Medulla oblongata (tissue), 1 donor: ENCODE data around the gene ZNF205.
"Not testable (repeated sequence)": the region's sequence is repeated elsewhere in the genome, so short reads cannot be mapped to it uniquely, and the experiment has no call there.

ENCODE experiments used
- DNase-seq: peaks from one replicate; pipeline ENCODE4 v3.0.0-alpha.2; 2015; ENCODE audit errors: extremely low spot score

The ZNF205 gene

GRCh38 chr16:3148256-3149192 is 36.1 kb downstream of the ZNF205 start:
- no peak for DNase-seq

DNA sequence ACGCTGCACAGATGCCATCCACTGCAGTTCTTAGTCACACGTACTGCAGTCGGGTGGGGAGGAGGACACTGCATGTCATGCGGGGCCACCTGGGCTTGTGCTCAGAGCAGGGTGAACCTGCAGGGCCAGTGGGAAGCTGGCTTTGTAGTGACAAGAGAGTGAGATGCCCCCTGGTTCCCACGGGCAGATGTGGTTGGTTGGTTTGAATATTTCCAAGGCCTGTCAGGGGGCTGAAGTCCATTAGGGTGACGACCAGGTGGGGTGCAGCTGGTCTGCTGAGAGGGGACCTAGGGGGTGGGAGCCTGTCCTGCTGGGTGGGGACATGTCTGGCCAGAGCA is 36.8 kb downstream of the ZNF205 start:
- no peak for DNase-seq

- DNase-seq: peak; percentile 45
These were observed 37.4 kb downstream of the ZNF205 start for GRCh38 chr16:3149630-3150345.

DNA sequence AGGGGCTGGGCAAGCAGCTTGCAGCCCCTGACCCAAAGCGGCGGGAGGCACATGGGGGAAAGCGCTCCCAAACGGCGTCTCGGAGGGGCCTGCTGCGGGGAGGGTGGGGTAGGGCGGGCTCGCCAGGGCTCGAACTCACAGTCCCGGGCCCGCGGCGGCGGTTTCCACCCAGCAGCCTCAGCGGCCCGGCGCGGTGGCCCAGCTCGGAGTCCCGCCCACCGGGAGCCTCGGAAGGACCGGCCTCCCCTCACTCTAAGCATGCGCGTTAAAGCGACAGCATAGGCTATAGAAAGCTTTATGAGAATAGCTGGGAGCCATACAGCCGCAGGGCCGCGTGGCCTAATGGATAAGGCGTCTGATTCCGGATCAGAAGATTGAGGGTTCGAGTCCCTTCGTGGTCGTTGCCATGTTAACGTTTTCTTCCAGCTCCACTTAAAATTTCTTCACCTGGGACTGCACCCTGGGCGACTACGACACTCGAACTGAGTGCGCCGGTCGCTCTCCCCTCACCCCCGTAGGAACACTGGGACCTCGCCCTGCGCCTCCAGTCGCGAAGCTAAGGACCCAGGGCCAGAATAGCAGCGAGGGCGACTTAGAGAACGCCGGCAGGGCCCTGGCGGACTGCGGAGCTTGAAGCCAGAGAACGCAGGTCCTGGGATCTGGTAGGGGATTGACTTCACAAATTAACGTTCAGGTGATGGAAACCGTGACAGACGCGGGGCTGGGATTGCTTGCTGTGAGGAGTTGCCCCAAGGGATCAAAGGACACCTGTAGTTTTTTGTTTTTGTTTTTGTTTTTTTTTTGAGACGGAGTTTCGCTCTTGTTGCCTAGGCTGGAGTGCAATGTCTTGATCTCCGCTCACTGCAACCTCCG is 38.2 kb downstream of the ZNF205 start:
- DNase-seq: peak; percentile 97

GRCh38 chr16:3152027-3152276 is 39.6 kb downstream of the ZNF205 start:
- no peak for DNase-seq

DNA sequence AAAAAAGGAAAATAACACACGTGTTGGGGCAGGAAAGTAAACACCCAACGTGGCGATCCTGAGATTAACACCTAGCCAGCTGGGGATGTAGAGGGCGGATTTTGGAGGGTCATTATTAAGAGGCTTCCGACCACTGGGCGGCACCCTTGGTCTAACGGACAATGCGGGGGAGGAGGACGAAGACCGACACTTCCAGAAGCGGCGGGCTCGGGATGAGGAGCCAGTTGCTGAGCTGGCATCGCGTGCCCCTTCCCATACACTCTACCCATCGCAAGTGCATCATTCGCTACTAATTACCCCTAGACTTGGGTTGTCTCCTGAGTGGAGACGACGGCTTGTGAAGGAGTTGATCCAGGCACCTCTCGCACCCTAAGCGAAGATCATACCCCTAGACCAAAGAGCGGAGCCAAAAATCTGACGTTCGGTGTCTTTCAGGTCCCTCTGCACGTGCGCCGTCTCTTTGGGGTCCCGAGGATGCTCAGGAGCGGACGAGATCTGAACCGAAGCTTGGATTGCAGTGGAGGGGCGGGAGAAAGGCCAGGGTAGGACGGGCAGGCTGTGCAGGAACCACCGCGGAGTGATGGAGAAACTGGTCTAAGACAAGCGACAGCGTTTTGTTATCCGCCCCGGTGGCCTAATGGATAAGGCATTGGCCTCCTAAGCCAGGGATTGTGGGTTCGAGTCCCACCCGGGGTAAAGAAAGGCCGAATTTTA is 40.0 kb downstream of the ZNF205 start:
- DNase-seq: peak; percentile 88

DNA sequence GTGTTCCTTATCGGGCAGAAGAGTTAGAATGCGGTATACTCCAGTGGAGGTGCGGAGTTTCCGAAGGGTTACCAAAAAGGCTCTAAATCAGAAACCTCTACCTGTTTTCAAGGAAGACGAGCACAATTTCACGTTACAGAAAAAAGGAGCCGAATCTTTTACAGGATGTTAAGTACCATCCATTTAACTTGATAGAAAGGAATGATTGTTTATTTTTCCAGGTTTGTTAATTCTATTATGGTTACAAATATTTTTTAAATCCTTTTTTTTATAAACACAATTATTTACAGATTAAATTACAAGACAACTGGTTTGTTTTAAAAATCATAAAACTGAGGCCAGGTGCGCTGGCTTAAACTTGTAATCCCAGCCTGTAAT is 40.6 kb downstream of the ZNF205 start:
- DNase-seq: no peak

GRCh38 chr16:3155181-3155580 is 42.8 kb downstream of the ZNF205 start:
- DNase-seq: no peak

DNA sequence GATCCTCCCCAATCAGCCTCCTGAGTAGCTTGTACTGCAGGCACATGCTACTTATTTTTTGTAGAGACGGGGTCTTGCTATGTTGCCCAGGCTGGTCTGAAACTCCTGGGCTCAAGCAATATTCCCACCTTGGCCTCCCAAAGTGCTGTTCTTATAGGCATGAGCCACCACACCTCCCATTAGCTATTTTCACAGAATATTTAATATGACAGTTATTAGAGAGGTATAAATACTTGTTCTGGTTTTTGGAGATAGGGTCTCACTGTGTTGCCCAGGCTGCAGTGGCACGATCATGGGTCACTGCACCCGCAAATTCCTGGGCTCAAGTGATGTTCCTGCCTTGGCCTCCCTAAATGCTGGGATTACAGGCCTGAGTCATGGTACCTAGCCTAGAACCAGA is 43.6 kb downstream of the ZNF205 start:
- no peak for DNase-seq

DNA sequence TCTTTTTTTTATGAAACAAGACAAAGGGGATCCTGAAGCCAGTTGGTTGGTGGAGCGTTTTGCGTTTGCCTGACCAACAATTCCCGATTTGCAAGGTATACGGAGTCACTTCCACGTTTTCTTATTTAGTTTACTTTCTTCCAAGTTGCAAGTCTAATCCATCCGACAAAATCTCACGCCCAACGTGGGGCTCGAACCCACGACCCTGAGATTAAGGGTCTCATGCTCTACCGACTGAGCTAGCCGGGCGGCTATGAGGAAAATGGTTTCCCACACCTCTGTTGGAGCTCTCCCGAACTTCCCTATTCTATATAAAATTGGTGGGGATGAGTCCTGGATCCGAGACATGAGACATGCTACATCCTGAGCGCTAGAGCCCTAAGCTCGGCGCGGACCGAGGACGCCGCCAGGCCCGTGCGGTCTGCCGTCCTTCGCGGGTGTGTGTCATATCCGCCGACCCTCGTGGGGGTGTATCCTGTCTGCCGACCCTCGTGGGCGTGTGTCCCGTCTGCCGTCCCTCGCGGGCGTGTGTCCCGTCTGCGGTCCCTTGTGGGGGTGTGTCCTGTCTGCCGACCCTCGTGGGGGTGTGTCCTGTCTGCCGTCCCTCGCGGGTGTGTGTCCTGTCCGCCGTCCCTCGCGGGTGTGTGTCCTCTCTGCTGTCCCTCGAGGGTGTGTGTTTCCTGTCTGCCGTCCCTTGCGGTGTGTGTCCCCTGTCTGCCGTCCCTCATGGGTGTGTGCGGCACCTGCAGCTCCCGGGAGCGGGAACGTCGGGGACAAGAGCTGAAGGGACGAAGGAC is 45.0 kb downstream of the ZNF205 start:
- peak; percentile 36 for DNase-seq

GRCh38 chr16:3158026-3158509 is 45.7 kb downstream of the ZNF205 start:
- DNase-seq: peak; percentile 7

- DNase-seq: peak; percentile 67
These were observed 46.3 kb downstream of the ZNF205 start for GRCh38 chr16:3158510-3159314.

GRCh38 chr16:3161235-3162018 is 49.0 kb downstream of the ZNF205 start:
- no peak for DNase-seq

DNA sequence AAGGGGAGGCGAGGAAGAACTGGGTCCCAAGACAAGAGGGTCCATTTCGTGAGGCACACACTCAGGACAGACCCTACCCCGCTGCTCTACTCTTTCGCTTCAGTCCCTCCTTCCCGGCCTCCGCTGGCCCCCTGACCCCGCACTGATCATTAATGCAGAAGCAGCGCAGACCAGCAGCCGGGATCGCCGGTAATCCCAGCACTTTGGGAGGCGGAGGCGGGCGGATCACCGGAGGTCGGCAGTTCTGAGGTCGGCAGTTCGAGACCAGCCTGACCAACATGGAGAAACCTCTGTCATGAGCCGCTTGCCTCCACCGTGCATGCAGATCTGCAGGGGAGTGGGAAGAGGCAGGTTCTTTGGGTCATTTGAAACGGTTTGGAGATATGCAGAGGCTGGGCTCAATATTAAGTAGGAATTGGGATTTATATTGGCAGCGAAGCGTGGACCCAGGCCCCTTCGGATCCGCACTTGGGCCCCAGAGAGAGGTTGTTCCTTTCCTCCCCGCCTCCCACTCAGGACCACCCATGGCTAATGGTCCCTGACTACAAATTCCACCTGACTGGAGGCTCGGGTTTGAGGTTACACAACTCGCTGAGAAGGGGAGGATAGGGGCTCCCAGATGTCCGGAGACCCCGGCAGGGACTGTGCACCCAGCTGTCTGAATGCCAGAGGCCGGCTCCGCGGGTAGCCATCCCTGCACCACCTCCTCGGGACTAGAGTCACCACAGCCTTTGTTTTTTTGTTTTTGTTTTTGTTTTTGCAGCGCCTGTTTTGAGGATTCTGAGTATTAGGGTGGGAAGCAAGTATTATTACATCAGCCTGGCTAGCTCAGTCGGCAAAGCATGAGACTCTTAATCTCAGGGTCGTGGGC is 52.0 kb downstream of the ZNF205 start:
- DNase-seq: no peak

DNA sequence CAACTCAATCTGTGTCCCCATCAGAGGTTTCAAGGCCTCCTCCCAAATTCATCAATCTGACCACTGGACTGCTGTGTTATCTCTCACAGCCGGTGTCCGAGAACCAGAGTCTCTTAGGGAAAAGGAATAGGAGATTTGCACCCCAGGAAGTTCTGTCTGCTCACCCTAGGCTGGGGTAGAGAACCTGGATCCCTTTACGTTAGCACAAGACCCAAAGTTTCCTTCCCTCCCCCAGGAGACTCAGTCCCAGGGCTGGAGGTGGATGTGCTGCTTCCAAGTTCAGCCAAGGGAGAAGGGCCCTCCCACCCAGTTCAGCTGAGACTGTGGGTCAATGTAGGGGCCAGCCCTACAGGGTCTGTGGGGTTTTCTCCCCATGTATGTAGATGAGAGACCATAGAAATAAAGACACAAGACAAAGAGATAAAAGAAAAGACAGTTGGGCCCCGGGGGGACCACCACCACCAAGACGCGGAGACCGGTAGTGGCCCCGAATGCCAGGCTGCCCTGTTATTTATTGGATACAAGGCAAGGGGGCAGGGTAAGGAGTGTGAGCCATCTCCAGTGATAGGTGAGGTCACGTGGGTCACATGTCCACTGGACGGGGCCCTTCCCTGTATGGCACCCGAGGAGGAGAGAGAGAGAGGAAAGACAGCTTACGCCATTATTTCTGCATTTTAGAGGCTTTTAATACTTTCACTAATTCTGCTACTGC is 52.9 kb downstream of the ZNF205 start:
- DNase-seq: no peak

DNA sequence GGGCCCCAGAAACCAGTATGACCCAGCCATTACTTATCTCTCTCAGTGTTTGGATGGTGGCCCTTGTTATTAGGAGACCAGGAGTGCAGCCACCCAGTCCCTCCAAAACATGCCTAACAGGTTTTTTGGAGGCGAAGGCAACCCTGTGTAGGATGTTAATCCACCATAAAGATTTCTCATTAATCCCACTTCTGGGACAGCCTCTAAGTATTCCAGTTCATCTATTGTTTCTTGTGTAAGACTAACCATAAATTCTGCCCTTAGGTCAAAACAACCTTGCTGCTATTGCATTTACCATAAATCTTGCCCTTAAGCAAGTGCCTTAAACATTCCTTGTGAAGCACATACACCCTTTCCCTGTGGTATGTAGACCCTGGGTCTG is 54.1 kb downstream of the ZNF205 start:
- DNase-seq: no peak

GRCh38 chr16:3168729-3169128 is 56.3 kb downstream of the ZNF205 start:
- not testable (repeated sequence) for DNase-seq
